ENCODE data around the gene MLPH. TPM values are rescaled to one million over a fixed set of nuclear protein-coding genes. Genes with fewer than 3 reads are reported as not detected.

MLPH gene
- total and polyA plus RNA-seq, 4 donors = 1.6 to 25.9 (median 22.3) TPM

- H3K4me1 ChIP-seq (ENCODE audit: control insufficient read depth in 4 of 4, insufficient read depth in 4 of 4, low read length in 3 of 4) = peaks cover 3 to 15% (median 6%) of the 10 kb centered on the region in 4 donors
- H3K36me3 ChIP-seq (ENCODE audit: control insufficient read depth in 4 of 4, insufficient read depth in 3 of 4, low read depth in 1 of 4, low read length in 3 of 4) = no peaks in the 10 kb centered on the region
- DNase-seq (ENCODE audit: low spot score) = no peak
- H3K4me3 ChIP-seq (ENCODE audit: low read depth in 1 of 3, low read length in 3 of 3) = no peak overlapping the region
- H3K27ac ChIP-seq (ENCODE audit: low read depth in 1 of 2, low read length in 2 of 2) = peak overlapping the region in 1 of 2 donors; percentile 14
- 96% methylated on average over 27 of the region's 27 CpGs for WGBS
- TF ChIP-seq, protein P1, sequence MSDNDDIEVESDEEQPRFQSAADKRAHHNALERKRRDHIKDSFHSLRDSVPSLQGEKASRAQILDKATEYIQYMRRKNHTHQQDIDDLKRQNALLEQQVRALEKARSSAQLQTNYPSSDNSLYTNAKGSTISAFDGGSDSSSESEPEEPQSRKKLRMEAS (IDR thresholded peaks at IDR 0.05) = no peak
- TF ChIP-seq FOXA1 (IDR thresholded peaks at IDR 0.05) = no peak
- no peak for TF ChIP-seq HNF4A (conservative IDR thresholded peaks at IDR 0.05)
- no peak for TF ChIP-seq NR2F2 (IDR thresholded peaks at IDR 0.05)
- no peak for TF ChIP-seq SP1 (IDR thresholded peaks at IDR 0.05)
- no peak for TF ChIP-seq HNF4G (IDR thresholded peaks at IDR 0.05)
- no peak for TF ChIP-seq RAD21 (IDR thresholded peaks at IDR 0.05)
- TF ChIP-seq FOXA2 (IDR thresholded peaks at IDR 0.05) = no peak
- TF ChIP-seq, protein P2, sequence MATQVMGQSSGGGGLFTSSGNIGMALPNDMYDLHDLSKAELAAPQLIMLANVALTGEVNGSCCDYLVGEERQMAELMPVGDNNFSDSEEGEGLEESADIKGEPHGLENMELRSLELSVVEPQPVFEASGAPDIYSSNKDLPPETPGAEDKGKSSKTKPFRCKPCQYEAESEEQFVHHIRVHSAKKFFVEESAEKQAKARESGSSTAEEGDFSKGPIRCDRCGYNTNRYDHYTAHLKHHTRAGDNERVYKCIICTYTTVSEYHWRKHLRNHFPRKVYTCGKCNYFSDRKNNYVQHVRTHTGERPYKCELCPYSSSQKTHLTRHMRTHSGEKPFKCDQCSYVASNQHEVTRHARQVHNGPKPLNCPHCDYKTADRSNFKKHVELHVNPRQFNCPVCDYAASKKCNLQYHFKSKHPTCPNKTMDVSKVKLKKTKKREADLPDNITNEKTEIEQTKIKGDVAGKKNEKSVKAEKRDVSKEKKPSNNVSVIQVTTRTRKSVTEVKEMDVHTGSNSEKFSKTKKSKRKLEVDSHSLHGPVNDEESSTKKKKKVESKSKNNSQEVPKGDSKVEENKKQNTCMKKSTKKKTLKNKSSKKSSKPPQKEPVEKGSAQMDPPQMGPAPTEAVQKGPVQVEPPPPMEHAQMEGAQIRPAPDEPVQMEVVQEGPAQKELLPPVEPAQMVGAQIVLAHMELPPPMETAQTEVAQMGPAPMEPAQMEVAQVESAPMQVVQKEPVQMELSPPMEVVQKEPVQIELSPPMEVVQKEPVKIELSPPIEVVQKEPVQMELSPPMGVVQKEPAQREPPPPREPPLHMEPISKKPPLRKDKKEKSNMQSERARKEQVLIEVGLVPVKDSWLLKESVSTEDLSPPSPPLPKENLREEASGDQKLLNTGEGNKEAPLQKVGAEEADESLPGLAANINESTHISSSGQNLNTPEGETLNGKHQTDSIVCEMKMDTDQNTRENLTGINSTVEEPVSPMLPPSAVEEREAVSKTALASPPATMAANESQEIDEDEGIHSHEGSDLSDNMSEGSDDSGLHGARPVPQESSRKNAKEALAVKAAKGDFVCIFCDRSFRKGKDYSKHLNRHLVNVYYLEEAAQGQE (IDR thresholded peaks at IDR 0.05) = no peak
- TF ChIP-seq EGR1 (IDR thresholded peaks at IDR 0.05; ENCODE audit: low read depth in 2 of 2) = no peak
- no peak for TF ChIP-seq TAF1 (conservative IDR thresholded peaks at IDR 0.05)
- TF ChIP-seq, protein P3, sequence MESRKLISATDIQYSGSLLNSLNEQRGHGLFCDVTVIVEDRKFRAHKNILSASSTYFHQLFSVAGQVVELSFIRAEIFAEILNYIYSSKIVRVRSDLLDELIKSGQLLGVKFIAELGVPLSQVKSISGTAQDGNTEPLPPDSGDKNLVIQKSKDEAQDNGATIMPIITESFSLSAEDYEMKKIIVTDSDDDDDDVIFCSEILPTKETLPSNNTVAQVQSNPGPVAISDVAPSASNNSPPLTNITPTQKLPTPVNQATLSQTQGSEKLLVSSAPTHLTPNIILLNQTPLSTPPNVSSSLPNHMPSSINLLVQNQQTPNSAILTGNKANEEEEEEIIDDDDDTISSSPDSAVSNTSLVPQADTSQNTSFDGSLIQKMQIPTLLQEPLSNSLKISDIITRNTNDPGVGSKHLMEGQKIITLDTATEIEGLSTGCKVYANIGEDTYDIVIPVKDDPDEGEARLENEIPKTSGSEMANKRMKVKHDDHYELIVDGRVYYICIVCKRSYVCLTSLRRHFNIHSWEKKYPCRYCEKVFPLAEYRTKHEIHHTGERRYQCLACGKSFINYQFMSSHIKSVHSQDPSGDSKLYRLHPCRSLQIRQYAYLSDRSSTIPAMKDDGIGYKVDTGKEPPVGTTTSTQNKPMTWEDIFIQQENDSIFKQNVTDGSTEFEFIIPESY (IDR thresholded peaks at IDR 0.05) = no peak
- no peak for TF ChIP-seq RXRA (IDR thresholded peaks at IDR 0.05)
- no peak for TF ChIP-seq GABPA (IDR thresholded peaks at IDR 0.05 in 1 of 2, conservative IDR thresholded peaks at IDR 0.05 in 1 of 2)
- TF ChIP-seq, protein P4, sequence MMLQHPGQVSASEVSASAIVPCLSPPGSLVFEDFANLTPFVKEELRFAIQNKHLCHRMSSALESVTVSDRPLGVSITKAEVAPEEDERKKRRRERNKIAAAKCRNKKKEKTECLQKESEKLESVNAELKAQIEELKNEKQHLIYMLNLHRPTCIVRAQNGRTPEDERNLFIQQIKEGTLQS (IDR thresholded peaks at IDR 0.05) = no peak
- H3K27me3 ChIP-seq (ENCODE audit: control insufficient read depth in 4 of 4, insufficient read depth in 4 of 4, low read length in 3 of 4) = no peaks in the 10 kb centered on the region
- H3K9ac ChIP-seq (ENCODE audit: low read depth in 1 of 2, low read length in 2 of 2) = no peak overlapping the region
- no peaks in the 10 kb centered on the region for H3K9me3 ChIP-seq (ENCODE audit: control insufficient read depth in 4 of 4, low read length in 3 of 4)
These were observed 13.9 kb upstream of the MLPH start for GRCh38 chr2:237472909-237473877.

DNA sequence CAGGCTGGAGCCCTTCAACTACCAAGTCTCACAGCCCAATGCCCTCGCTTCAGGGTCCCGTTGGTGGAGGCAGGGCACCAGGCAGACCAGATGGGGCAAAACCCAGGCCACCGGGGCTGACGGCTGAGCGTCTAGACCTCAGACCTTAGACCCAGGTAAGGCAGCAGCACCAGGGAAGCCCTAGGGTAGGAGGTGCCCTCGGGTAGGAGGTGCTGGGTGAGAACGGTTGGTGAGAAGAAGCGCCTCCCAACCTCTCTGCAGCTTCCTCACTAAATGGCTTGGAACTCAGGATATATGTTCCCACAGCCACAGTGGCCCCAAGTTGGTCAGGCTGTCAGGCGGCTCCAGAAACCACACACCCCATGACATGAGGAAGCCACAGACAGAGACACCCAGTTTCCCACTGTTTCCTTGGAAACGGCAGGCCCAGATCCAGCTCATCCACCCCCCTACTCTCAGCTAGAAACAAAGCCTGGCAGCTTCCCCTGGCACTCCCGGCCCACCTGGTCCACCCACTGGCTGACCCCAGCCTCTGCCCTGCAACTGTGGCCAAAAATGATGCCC lies 13.1 kb upstream of the MLPH start:
- no peak overlapping the region for H3K9ac ChIP-seq (ENCODE audit: low read depth in 1 of 2, low read length in 2 of 2)
- DNase-seq (ENCODE audit: low spot score) = no peak
- no peaks in the 10 kb centered on the region for H3K36me3 ChIP-seq (ENCODE audit: control insufficient read depth in 4 of 4, insufficient read depth in 3 of 4, low read depth in 1 of 4, low read length in 3 of 4)
- peak overlapping the region in 1 of 2 donors; percentile 14 for H3K27ac ChIP-seq (ENCODE audit: low read depth in 1 of 2, low read length in 2 of 2)
- no peak overlapping the region for H3K4me3 ChIP-seq (ENCODE audit: low read depth in 1 of 3, low read length in 3 of 3)
- peaks cover 3 to 15% (median 6%) of the 10 kb centered on the region in 4 donors for H3K4me1 ChIP-seq (ENCODE audit: control insufficient read depth in 4 of 4, insufficient read depth in 4 of 4, low read length in 3 of 4)
- 85% methylated on average over 11 of the region's 11 CpGs for WGBS
- no peaks in the 10 kb centered on the region for H3K9me3 ChIP-seq (ENCODE audit: control insufficient read depth in 4 of 4, low read length in 3 of 4)
- H3K27me3 ChIP-seq (ENCODE audit: control insufficient read depth in 4 of 4, insufficient read depth in 4 of 4, low read length in 3 of 4) = no peaks in the 10 kb centered on the region
- TF ChIP-seq CTCF (IDR thresholded peaks at IDR 0.05; ENCODE audit: low read depth, low read length, missing input control) = no peak
- TF ChIP-seq, protein P1 (IDR thresholded peaks at IDR 0.05) = no peak
- TF ChIP-seq EGR1 (IDR thresholded peaks at IDR 0.05; ENCODE audit: low read depth in 2 of 2) = no peak
- no peak for TF ChIP-seq GABPA (IDR thresholded peaks at IDR 0.05 in 1 of 2, conservative IDR thresholded peaks at IDR 0.05 in 1 of 2)
- no peak for TF ChIP-seq FOXA2 (IDR thresholded peaks at IDR 0.05)
- no peak for TF ChIP-seq FOXA1 (IDR thresholded peaks at IDR 0.05)
- no peak for TF ChIP-seq YY1 (IDR thresholded peaks at IDR 0.05)
- TF ChIP-seq RXRA (IDR thresholded peaks at IDR 0.05) = no peak
- TF ChIP-seq, protein P3 (IDR thresholded peaks at IDR 0.05) = no peak
- TF ChIP-seq NR2F2 (IDR thresholded peaks at IDR 0.05) = no peak
- no peak for TF ChIP-seq RAD21 (IDR thresholded peaks at IDR 0.05)
- TF ChIP-seq JUND (IDR thresholded peaks at IDR 0.05) = no peak
- TF ChIP-seq, protein P4 (IDR thresholded peaks at IDR 0.05) = no peak
- TF ChIP-seq HNF4A (conservative IDR thresholded peaks at IDR 0.05) = no peak
- TF ChIP-seq TAF1 (conservative IDR thresholded peaks at IDR 0.05) = no peak
- TF ChIP-seq HNF4G (IDR thresholded peaks at IDR 0.05) = no peak
- TF ChIP-seq SP1 (IDR thresholded peaks at IDR 0.05) = no peak
